Stimulated activated CD4-positive, alpha-beta T cell treated with anti-CD3 and anti-CD28 coated beads, Interleukin-4, amount 100 ng/mL, for 24 hours (primary cell): ENCODE results near the gene AFF2.

Experiments
- DNase-seq: peaks from one replicate; pipeline ENCODE4 v3.0.0-alpha.2; 2020

Gene AFF2

DNA sequence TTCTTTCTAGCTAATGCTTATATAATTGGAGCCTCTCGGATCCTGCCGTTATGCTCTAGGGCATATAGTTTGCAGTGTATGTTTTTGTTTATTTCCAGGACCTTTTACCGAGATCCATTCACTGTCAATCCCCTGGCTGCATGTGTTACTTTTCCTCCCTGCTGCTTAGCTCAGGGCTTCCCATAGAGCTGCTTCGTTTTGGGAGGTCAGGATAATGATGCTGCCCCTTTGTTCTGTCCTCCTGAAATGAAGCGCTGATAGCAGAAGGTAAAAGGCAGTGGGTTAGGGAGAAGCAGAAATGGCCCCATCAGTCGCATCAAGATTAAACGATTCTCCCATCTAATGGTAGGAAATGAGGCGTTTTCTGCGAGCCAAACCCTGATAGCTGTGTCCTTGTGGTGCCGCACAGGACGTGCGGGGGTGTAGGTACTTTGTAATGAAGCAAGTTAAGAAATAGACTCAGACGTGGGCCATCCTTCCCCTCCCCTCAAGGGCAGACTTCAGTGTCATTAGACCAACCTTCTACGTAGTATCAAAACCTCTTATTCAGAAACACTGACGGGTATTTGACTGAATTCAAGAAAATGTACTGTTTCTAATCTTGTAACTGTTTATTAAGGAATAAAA is 37.3 kb downstream of the AFF2 start:
- no peak for DNase-seq

DNA sequence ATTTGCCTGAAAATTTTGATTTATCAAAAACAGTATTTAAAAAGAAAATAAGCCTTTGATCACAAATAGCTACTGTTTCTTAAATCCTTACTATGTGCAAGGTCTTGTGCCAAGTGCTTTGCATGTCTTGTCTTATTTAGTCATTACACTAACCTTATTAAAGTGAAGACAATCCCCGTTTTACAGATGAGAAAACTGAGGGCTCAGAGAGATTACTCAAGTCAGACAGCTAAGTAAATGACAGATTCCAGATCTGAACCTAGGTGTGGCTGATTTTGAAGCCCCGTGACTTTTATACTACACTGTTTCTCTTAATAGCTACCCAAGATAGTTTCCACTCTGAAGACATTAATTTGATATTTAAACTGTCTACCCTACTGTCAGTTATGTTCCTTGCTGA is 38.2 kb downstream of the AFF2 start:
- no peak for DNase-seq

GRCh38 chrX:148540114-148540513 is 39.7 kb downstream of the AFF2 start:
- no peak for DNase-seq

DNA sequence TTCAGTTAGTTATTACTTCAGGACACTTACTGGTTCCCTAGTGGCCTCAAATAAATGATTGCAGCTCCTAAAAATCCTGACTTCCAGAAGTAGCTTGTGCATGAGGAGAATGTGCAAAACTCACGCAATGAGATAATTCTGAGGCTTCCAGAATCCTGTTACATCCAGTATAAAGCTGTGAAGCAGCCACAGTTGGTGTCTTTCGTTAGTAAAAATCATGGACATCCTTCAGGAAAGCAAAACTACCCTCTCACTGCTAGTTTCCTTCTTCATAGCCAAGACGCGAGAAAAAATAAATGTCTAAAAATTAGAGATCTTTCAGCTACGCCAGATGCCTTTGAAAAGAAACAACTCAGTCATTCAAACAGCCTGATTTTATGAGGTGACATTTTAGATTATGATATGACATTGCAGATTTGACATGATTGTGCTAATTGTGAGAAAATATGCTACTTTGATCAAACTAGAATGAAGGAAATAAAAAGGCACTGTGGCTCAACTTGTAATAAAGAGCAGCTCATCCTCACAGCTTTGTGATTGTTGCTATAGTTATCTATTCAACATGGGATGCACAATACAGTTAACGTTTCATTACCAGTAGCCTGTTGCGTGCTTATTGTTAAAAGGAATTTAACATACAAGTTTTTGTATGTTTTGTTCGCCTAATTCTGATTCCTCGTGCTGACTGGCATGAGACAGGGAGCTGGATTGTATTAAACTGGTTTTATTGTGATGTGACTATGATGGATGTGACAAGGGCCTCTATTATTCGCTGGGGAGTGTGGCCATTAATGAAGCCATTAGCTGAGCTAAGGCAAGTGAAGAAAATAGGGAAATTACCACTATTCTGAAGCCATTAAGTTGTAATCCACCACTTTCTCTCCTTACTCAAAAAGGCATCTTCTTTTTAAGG is 40.5 kb downstream of the AFF2 start:
- DNase-seq = no peak

DNA sequence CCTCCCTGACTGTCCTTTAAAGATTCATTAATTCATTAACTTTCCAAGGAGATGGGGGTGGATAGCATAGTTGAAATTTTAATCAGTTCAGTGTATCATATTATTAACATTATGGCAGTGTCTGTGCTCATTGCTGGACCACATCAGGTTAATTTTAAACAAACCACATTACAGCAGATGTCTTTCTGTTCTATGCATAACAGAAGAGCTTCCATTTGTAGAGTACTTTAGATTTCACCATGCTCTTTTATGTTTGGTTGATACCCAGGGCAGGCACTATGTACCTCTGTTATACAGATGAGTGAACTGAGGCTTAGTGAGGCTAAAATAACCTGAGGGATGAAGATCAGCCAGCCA is 41.1 kb downstream of the AFF2 start:
- DNase-seq = no peak

- DNase-seq = no peak
Measured at GRCh38 chrX:148542481-148543255, 42.3 kb downstream of the AFF2 start.

DNA sequence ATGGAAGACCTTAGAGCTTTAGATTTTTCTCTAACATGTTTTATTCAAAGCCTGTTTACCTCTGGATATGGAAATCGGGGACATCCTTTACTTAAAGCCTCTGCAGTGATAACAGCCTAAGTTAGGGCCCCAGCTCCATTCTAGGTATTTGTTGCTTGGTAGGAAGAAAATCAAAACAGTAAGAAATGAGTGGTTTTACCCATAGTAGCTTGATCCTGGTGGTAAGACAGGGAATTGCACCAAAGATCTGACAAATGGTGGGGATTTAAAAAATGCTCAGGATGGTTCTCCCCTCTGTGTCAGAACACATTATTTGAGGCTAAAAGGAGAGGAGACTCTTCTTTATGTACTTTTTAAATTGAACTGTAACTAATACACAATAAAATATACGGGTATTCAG is 52.4 kb downstream of the AFF2 start:
- no peak for DNase-seq

DNA sequence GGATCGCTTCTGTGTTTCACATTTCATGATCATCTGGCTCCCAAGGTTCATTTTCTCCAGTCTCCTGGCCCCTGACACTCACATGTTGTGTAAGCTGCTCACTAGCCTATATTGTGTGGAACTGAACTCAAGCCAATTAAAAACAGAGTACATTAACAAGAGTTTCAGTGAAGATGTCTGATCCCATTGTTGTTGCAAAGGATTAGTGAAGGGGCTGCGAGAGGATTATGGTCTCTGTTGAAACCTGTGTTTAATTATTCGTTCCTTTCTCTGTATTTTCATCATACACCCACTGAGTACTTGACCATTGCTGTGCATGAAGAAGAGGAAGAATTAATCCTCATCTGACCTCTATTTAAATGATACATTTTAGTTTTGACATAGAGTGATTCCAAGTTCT is 54.7 kb downstream of the AFF2 start:
- DNase-seq = no peak

GRCh38 chrX:148555571-148556243 is 55.3 kb downstream of the AFF2 start:
- DNase-seq = no peak

- no peak for DNase-seq
Measured at GRCh38 chrX:148556498-148556897, 56.1 kb downstream of the AFF2 start.

DNA sequence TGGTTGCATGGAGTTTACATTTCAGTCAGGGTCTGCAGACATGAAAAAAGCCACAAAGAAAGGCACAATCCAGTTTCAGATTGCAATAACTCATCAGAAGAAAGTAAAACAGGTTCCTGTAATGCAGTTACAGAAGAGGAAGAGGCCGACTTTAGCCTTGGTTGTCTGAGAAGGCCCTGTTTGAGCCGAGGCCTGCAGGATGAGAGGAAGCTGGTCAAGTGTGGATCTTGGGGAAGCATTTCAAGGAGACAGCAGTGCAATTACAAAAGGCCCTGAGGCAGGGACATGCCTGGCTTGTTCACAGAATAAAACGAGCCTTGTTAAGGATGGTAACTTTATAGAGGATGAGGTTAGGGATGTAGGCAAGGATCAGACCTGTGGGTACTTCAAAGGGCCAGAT is 62.4 kb downstream of the AFF2 start:
- no peak for DNase-seq

- DNase-seq = no peak
Measured at GRCh38 chrX:148567229-148567628, 66.8 kb downstream of the AFF2 start.

DNA sequence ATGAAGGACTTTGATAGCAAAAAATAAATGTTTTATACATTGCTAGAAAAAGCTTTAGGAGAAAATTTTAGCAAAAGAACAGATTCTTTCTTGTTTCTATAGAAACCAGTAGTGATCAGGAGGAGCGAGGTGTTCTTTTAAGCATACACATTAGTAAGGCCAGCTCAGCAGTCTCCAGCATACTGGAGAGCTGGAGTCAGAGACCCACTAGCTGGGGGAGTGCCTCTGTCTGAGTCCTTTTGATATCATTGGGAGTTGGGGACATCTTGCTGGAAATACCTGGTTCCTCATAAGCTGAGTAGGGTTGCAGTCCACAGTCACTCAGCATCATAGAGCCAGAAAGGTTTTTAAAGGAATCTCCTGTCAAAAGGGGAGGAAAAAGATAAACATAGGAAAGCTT is 67.4 kb downstream of the AFF2 start:
- no peak for DNase-seq

- no peak for DNase-seq
Measured at GRCh38 chrX:148568763-148569162, 68.3 kb downstream of the AFF2 start.

DNA sequence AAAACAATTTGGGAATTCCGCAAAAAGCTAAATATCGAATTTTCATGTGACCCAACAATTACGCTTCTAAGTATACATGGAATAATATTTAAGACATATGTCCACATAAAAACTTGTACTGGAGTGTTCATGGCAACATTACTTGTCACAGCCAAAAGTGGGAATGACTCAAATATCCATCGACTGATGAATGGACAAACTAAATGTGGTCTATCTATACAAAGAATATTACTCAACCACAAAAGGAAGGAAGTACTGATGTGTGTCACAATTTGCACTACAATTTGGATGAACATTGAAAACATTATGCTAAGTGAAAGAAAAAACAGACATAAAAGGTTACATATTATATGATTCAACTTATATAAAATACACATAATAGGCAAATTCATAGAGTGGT is 71.9 kb downstream of the AFF2 start:
- no peak for DNase-seq

DNA sequence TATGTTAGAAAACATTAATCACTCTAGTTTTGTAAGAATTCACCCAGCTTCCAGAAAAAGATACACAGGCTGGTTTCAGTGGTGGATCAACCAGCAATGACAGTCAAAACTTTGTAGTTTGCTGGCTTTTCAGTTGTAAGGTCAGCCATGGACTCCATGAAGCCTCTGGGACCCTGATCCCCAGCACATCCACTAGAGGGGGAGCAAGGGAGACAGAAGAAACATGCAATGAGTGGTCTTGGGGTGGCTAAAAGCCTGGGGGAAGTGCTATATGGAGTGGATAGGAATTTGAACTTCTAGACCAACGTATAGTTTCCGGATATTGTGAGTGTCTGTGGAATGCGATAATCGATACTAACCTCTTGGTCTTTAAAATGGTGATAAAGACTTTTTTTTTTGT is 72.7 kb downstream of the AFF2 start:
- DNase-seq = no peak

- DNase-seq = no peak
Measured at GRCh38 chrX:148574237-148574973, 74.0 kb downstream of the AFF2 start.

DNA sequence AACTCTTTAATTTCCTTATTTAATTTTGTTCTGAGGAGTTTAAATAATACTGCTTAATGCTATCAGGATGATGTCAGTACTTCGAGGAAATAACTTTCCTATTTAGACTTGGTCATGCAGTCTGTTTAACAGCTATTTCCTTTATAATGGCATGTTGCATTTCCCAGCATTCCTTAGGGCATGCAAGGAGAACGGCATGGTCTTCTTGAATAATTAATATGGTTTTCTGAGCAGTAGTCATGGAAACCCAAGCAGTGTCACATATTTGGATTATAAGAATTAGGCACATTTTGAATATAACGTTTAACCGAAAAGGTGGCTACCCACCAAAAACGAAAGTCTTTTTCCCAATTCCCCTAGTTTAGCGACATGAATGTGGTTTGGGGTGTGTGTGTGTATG is 76.0 kb downstream of the AFF2 start:
- no peak for DNase-seq

DNA sequence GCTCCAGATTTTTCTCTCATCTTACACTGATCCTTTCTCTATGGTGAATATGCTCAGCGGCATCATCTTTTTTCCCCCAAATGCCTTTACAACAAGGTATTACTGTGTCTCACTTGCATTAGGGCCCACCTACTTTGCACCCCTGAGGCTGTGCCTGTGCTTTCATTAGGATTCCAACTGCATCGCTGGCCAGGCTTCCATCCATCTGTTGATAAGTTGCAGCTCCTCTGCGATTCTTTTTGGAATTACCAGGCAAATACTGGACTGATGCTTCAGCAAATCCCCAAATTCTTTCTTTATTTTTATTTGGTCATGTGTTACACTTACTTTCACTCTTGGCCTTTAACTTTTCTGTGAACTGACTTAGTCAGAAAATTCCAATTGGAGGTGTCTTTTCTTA is 77.3 kb downstream of the AFF2 start:
- no peak for DNase-seq

DNA sequence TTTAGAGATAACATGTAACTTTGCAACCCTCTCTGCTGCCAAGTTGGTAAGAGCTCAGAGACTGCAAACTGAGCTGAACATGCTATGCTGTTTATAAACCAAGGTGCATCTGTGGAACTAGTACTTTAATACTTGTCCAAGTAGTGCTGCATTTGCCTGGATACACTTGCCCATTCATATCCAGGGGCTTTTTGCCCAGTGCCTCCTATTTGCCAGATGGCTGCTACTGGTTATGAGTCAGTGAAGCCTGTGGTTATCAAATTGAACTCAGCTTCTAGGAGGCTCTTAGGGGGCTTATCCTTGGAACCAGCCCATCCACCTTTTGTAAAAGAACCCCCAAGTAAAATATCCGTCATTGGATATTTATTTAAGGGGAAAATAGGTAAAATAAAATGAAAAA is 79.6 kb downstream of the AFF2 start:
- no peak for DNase-seq

DNA sequence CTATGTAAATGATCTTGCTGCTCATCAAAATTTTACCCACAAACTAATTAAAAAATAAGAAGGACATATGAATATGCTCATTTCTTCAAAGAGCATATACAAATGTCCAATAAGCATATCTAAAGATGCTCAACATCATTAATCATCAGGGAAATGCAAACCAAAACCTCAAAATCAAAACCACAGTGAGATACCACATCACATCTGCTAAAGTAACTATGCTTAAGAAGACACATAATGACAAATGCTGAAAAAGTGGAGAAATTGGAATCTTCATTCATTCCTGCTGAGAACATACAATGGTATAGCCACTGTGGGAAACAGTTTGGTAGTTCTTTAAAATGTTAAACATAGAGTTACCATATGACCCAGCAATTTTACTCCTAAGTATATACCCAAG is 81.9 kb downstream of the AFF2 start:
- no peak for DNase-seq

DNA sequence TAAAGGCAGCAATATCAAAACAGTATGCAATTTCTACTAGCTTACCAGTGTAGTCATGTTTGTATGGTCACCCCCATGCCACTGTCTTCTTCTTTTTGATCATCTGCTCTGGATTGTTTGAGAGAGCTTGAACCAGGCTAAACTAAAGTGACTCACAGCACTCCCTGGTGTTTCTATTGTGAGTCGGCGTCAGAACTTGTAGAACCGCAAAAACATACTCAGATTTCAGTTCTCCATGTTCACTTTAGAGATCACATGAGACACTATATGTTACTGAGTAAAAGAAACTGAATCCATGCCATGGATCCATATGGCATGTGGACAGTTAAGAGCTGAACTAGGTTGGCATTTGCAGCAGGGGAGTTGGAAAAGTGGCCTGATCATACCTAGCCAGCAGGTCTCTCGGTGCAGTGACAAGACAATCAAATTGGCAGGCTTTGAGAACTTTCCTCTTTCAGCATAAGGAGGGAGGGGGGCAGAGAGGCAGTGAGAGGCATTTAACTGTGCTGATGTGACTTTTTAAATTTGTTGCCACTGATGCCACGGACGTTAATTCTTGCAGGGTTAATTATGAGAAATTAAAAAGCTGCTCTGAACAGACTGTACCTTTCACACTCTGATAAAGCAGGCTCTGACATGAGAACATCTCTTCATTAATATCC is 88.4 kb downstream of the AFF2 start:
- no peak for DNase-seq
